Activated naive CD4-positive, alpha-beta T cell treated with anti-CD3 and anti-CD28 coated beads, Interleukin-2, amount 50 U/mL, for 72 hours (primary cell): ENCODE results near the gene FLNB. TPM values are rescaled to one million over a fixed set of nuclear protein-coding genes. Genes with fewer than 3 reads are reported as not detected.

ENCODE experiments used
- ATAC-seq, 2 donors: fragments of 150-1000 bp; cut with Tn5 transposase; 2 replicates each; pipeline ENCODE4 v1.10.0; 2021; ENCODE audit warnings: mild to moderate bottlenecking in 2 of 2, moderate library complexity in 2 of 2
- DNase-seq, 2 donors: peaks; one replicate each; pipeline ENCODE4 v3.0.0; 2021 to 2022; ENCODE audit warnings: low spot score in 2 of 2
- H3K27ac Mint-ChIP-seq, 2 donors: one replicate each; pipeline ENCODE4 v1.8.0; 2022; ENCODE audit warnings: mild to moderate bottlenecking in 2 of 2, mixed read lengths in 2 of 2
- H3K36me3 Mint-ChIP-seq, 2 donors: one replicate each; pipeline ENCODE4 v1.8.0; 2022; ENCODE audit warnings: mixed read lengths in 2 of 2
- H3K9me3 Mint-ChIP-seq, 2 donors: one replicate each; pipeline ENCODE4 v1.8.0; 2022; ENCODE audit warnings: mixed read lengths in 2 of 2
- total RNA-seq, 2 donors: library from RNA; stranded (reverse); gene quantifications; one replicate each; pipeline ENCODE4 v1.2.3, GENCODE V29; 2022

Gene FLNB
- total RNA-seq, 2 donors from 2014 or later = 17.5 to 34.2 TPM

- ATAC-seq = no peak
- DNase-seq = no peak
- no peaks in the 10 kb centered on the region for H3K9me3 Mint-ChIP-seq
- H3K36me3 Mint-ChIP-seq = peaks cover 11 to 12% of the 10 kb centered on the region in 2 donors
- no peak overlapping the region for H3K27ac Mint-ChIP-seq
Observed at GRCh38 chr3:58112185-58112535, 103.9 kb downstream of the FLNB start.

GRCh38 chr3:58115175-58115574 lies 107.0 kb downstream of the FLNB start:
- no peak overlapping the region for H3K27ac Mint-ChIP-seq
- ATAC-seq (no peak), DNase-seq (no peak)
- no peaks in the 10 kb centered on the region for H3K9me3 Mint-ChIP-seq
- H3K36me3 Mint-ChIP-seq = peaks cover 8 to 11% of the 10 kb centered on the region in 2 donors

- peak in 1 of 2 donors; percentile 7 for DNase-seq
- peak; percentile 75 to 77 for ATAC-seq
- no peaks in the 10 kb centered on the region for H3K9me3 Mint-ChIP-seq
- H3K36me3 Mint-ChIP-seq = peaks cover 8 to 11% of the 10 kb centered on the region in 2 donors
- peak overlapping the region in 1 of 2 donors; percentile 37 for H3K27ac Mint-ChIP-seq
Observed at GRCh38 chr3:58116161-58116955, 108.1 kb downstream of the FLNB start.

GRCh38 chr3:58116985-58117384 lies 108.8 kb downstream of the FLNB start:
- ATAC-seq = no peak

GRCh38 chr3:58117561-58118181 lies 109.4 kb downstream of the FLNB start:
- ATAC-seq (no peak), DNase-seq (no peak)
- peaks cover under 1 to 2% of the 10 kb centered on the region in 2 donors for H3K36me3 Mint-ChIP-seq
- no peaks in the 10 kb centered on the region for H3K9me3 Mint-ChIP-seq
- peak overlapping the region in 1 of 2 donors; percentile 5 for H3K27ac Mint-ChIP-seq

More at GRCh38 chr3:58116985-58117384, 108.8 kb downstream of the FLNB start:
- DNase-seq = no peak
- H3K9me3 Mint-ChIP-seq = no peaks in the 10 kb centered on the region
- peaks cover 7 to 9% of the 10 kb centered on the region in 2 donors for H3K36me3 Mint-ChIP-seq
- H3K27ac Mint-ChIP-seq = no peak overlapping the region

GRCh38 chr3:58119186-58119585 lies 111.0 kb downstream of the FLNB start:
- H3K27ac Mint-ChIP-seq = no peak overlapping the region
- no peaks in the 10 kb centered on the region for H3K36me3 Mint-ChIP-seq
- no peak for ATAC-seq
- no peaks in the 10 kb centered on the region for H3K9me3 Mint-ChIP-seq
- no peak for DNase-seq

GRCh38 chr3:58120075-58120812 lies 112.0 kb downstream of the FLNB start:
- no peak for ATAC-seq
- DNase-seq = no peak
- Mint-ChIP-seq H3K27ac (no peak overlapping the region), H3K36me3 (no peaks in the 10 kb centered on the region), H3K9me3 (no peaks in the 10 kb centered on the region)

- no peak overlapping the region for H3K27ac Mint-ChIP-seq
- no peaks in the 10 kb centered on the region for H3K36me3 Mint-ChIP-seq
- ATAC-seq (no peak), DNase-seq (no peak)
- H3K9me3 Mint-ChIP-seq = no peaks in the 10 kb centered on the region
Observed at GRCh38 chr3:58121183-58121582, 113.0 kb downstream of the FLNB start.

GRCh38 chr3:58122936-58123700 lies 114.9 kb downstream of the FLNB start:
- H3K9me3 Mint-ChIP-seq = no peaks in the 10 kb centered on the region
- no peak overlapping the region for H3K27ac Mint-ChIP-seq
- ATAC-seq (no peak), DNase-seq (no peak)
- no peaks in the 10 kb centered on the region for H3K36me3 Mint-ChIP-seq

- no peak for ATAC-seq
- Mint-ChIP-seq H3K36me3 (peaks cover 0 to 4% of the 10 kb centered on the region in 2 donors), H3K9me3 (no peaks in the 10 kb centered on the region), H3K27ac (no peak overlapping the region)
- DNase-seq = no peak
Observed at GRCh38 chr3:58124387-58124786, 116.2 kb downstream of the FLNB start.

- Mint-ChIP-seq H3K36me3 (peaks cover 0 to 11% of the 10 kb centered on the region in 2 donors), H3K9me3 (no peaks in the 10 kb centered on the region), H3K27ac (no peak overlapping the region)
- no peak for ATAC-seq
- DNase-seq = no peak
Observed at GRCh38 chr3:58129041-58129770, 121.0 kb downstream of the FLNB start.

GRCh38 chr3:58130591-58130990 lies 122.4 kb downstream of the FLNB start:
- no peak for DNase-seq
- Mint-ChIP-seq H3K9me3 (no peaks in the 10 kb centered on the region), H3K27ac (peak overlapping the region in 1 of 2 donors; percentile 50), H3K36me3 (peaks cover 0 to 11% of the 10 kb centered on the region in 2 donors)
- ATAC-seq = no peak

- ATAC-seq = no peak
- Mint-ChIP-seq H3K36me3 (peaks cover 0 to 11% of the 10 kb centered on the region in 2 donors), H3K9me3 (no peaks in the 10 kb centered on the region), H3K27ac (no peak overlapping the region)
- DNase-seq = no peak
Observed at GRCh38 chr3:58131101-58131825, 123.0 kb downstream of the FLNB start.

GRCh38 chr3:58132850-58133249 lies 124.6 kb downstream of the FLNB start:
- H3K36me3 Mint-ChIP-seq = peaks cover 6 to 18% of the 10 kb centered on the region in 2 donors
- H3K9me3 Mint-ChIP-seq = no peaks in the 10 kb centered on the region
- no peak for DNase-seq
- no peak for ATAC-seq
- H3K27ac Mint-ChIP-seq = no peak overlapping the region

- Mint-ChIP-seq H3K27ac (no peak overlapping the region), H3K36me3 (peaks cover 6 to 18% of the 10 kb centered on the region in 2 donors), H3K9me3 (no peaks in the 10 kb centered on the region)
- DNase-seq = no peak
- ATAC-seq = no peak
Observed at GRCh38 chr3:58134468-58134867, 126.2 kb downstream of the FLNB start.
